GM19099 (cell line): ENCODE measurements around the gene SH3GL1.

ENCODE experiments used
- POLR2A ChIP-seq: IDR thresholded peaks from 3 replicates; pipeline ENCODE4 v1.6.1; 2011; ENCODE audit warnings: low read depth; ENCODE audit not compliant: insufficient read length; ENCODE audit errors: extremely low read depth

Gene SH3GL1

GRCh38 chr19:4441994-4442818 lies 41.9 kb upstream of the SH3GL1 start:
- no peak for TF ChIP-seq POLR2A

GRCh38 chr19:4439243-4439642 lies 38.9 kb upstream of the SH3GL1 start:
- no peak for TF ChIP-seq POLR2A

GRCh38 chr19:4437103-4437502 lies 36.8 kb upstream of the SH3GL1 start:
- no peak for TF ChIP-seq POLR2A

GRCh38 chr19:4436231-4436630 lies 35.9 kb upstream of the SH3GL1 start:
- TF ChIP-seq POLR2A = no peak

GRCh38 chr19:4434391-4434790 lies 34.0 kb upstream of the SH3GL1 start:
- TF ChIP-seq POLR2A = no peak

- TF ChIP-seq POLR2A = no peak
These were observed 32.7 kb upstream of the SH3GL1 start for GRCh38 chr19:4432918-4433506.

DNA sequence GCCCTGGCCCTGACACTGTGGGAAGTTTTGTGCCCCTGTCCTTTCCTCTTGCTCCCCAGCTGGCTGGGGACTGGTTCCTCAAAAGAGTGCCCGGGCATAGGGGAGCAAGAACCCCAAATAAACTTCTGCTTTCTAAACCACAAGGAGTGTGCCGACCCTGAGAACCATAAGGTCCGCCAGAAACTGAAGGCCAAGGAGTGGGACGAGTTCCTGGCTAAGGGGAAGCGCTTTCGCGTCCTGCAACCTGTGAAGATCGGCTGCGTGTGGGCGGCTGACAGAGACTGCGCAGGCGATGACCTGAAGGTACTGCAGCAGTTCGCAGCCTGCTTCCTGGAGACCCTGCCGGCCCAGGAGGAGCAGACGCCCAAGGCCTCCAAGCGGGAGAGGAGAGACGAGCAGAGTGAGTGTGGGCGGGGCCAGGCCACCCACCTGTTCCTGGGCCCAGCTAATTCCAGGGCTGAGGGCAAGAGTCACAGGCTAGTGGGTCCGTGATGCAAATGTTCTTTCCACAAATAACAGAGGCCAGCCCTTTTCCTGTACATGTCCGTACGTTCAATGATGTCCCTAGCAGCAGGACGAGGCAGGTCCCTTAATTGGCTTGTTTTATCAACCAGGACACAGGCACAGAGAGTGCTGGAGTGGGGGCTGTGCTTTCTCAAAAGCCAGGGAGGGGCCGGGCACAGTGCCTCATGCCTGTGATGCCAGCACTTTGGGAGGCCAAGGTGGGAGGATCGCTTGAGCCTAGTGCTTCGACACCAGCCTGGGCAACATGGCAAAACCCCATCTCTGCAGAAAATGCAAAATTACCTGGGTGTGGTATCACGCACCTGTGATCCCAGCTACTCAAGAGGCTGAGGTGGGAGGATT lies 31.7 kb upstream of the SH3GL1 start:
- TF ChIP-seq POLR2A = no peak

- TF ChIP-seq POLR2A = no peak
These were observed 30.9 kb upstream of the SH3GL1 start for GRCh38 chr19:4431296-4431695.

- no peak for TF ChIP-seq POLR2A
These were observed 30.4 kb upstream of the SH3GL1 start for GRCh38 chr19:4430760-4431159.

GRCh38 chr19:4429771-4430171 lies 29.4 kb upstream of the SH3GL1 start:
- TF ChIP-seq POLR2A = no peak

DNA sequence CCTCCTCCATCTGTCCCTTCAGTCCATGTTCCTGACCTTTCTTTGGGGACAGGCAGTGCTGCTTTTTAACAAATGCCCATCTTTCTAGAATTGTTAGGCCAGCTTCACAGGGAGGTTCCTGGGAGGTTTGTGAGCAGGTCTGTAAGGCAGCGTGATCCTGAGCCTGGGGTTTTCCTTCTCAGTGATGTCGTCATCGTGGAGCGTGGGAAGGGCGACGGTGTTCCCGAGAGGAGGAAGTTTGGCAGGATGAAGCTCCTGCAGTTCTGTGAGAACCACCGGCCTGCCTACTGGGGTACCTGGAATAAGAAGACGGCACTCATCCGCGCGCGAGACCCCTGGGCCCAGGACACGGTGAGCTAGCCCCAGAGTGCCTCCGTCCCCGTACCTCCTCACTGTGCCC lies 28.9 kb upstream of the SH3GL1 start:
- no peak for TF ChIP-seq POLR2A

DNA sequence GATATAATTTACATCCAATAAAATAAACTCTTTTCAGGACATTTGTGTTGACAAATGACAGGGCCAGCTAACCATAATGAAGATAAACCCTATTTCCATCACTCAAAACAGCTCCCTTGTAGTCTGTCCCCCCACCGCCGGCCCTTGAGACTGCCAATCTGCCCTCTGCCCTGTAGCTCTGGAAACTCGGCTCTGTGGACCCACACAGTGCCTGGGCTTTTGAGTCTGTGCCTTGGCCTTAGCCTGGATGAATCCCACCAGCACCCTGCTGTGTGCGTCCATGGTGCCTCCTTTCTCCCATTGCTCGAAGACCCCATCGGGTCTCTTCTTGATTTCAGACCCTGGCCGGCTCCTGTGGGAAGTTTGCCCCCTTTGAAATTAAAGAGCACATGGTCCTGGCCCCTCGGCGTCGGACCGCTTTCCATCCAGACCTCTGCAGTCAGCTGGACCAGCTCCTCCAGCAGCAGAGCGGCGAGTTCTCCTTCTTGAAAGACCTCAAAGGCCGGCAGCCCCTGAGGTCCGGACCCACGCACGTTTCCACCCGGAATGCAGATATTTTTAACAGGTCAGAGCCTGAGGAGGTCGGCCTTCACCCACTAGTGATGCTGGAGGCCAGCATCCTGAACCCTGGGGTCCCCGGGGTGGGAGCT lies 28.1 kb upstream of the SH3GL1 start:
- no peak for TF ChIP-seq POLR2A

- TF ChIP-seq POLR2A = no peak
These were observed 25.2 kb upstream of the SH3GL1 start for GRCh38 chr19:4425537-4425936.

GRCh38 chr19:4423416-4424126 lies 23.2 kb upstream of the SH3GL1 start:
- TF ChIP-seq POLR2A = no peak
